ACHN (cell line): ENCODE results near the gene SLC9B2.

Source experiments
- DNase-seq: peaks from one replicate; pipeline ENCODE4 v3.0.0-alpha.2; 2015
- in situ Hi-C: cut with HindIII; loops from 2 replicates; pipeline ENCODE4 v1.10.0; 2017; ENCODE audit warnings: low sequenced_read_pairs, low pct_ligation_motif_present, low pct_unique_long_range_greater_than_20kb

Gene SLC9B2

DNA sequence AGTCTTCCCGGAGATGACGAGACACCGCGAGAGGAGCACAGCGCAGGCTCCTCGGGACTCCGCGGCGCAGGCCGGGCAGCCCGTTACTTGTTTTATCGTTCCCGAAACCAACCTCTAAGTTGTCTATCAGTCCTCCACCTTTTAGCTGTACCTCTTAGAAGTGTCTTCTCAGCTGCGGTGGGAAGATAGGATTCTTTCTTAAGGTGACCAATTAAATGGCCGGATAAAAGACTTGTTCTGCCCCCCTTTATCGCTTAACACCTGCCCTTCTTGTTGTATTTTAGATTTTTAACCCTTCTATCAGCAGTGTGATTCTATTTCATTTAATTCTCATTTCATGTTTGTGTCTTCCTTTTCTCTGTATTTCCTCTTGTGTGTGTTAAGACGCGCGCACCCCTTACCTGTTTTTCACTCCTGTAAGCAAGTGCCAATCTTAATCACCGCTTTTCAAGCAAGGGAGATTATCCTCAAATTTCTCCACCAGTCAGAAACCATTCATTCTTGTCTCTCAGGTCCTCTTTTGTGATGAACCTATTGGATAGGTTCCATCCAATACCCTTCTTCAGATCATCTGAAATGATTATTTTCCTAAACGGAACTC is at the start of gene SLC9B2:
Gene SLC9B2 (minus strand): TSS at position 15 of the 601 bp plus-strand sequence. CDS start 9,211 bp downstream, outside the sequence.
- peak; percentile 63 for DNase-seq
- in situ Hi-C loops, result no loop called here

- DNase-seq, result no peak
- in situ Hi-C loops, result no loop called here
Measured at GRCh38 chr4:103126126-103126525, 49.6 kb upstream of the SLC9B2 start.

GRCh38 chr4:103123114-103123513 is 46.6 kb upstream of the SLC9B2 start:
- no peak for DNase-seq
- in situ Hi-C loops, result no loop called here

- in situ Hi-C loops, result no loop called here
- no peak for DNase-seq
Measured at GRCh38 chr4:103118166-103118565, 41.6 kb upstream of the SLC9B2 start.

DNA sequence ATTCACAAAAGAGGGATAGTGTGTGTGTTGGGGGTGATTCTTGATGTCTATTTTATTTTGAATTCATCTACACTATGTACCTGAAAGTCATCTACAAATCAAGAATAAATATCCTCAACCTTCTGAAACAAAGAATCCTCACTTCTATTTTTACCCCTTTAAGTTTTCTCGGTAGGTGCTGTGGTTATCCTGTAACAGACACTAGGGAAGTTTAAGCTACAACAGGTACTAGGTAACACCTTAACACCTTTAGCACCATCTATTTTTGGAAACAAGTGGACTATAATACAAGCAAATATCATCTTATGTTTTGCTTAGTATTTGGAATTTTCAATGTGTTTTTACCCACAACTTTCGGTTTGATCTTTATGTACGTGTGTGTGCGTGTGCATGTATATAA is 35.0 kb upstream of the SLC9B2 start:
- DNase-seq, result no peak
- in situ Hi-C loops, result no loop called here

GRCh38 chr4:103108542-103108941 is 32.0 kb upstream of the SLC9B2 start:
- in situ Hi-C loops, result no loop called here
- no peak for DNase-seq

DNA sequence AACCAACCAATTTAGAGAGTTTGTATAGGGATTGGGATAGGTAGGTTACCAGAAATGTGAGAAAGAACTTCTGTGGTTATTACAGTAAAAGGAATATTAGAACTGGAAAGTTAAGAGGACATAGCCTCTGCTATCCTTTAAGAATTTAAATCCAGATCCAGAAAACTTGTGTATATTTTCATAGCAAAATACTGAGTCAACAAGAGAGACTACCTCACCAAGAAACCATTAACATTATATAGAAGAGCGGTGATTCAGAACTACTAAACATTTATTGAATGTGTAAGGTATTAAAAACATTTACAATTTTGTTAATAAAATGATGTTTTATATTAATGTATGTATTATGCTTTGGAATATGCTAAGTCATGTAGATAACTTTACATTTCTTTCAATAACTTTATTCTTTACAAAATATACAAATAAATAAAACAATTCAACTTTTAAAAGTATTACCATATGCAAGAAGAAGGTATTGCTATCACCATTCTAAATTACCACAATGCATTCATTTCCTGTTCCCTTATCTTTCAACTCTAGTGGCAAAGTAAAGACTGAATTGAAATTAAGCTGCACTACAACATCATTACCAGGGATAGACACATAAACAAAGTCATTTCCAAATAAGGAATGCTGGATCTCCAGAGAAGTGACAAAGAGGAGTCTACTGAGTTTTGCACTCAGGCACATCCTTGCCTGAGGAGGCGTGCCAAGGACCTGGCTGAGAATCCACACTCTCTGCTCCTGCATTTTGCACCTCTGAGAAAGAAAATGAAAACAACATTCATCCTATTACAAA is 29.2 kb upstream of the SLC9B2 start:
- in situ Hi-C loops, result no loop called here

GRCh38 chr4:103104886-103105285 is 28.3 kb upstream of the SLC9B2 start:
- no peak for DNase-seq
- in situ Hi-C loops, result no loop called here

More for the DNA sequence above, 29.2 kb upstream of the SLC9B2 start:
- DNase-seq, result no peak

DNA sequence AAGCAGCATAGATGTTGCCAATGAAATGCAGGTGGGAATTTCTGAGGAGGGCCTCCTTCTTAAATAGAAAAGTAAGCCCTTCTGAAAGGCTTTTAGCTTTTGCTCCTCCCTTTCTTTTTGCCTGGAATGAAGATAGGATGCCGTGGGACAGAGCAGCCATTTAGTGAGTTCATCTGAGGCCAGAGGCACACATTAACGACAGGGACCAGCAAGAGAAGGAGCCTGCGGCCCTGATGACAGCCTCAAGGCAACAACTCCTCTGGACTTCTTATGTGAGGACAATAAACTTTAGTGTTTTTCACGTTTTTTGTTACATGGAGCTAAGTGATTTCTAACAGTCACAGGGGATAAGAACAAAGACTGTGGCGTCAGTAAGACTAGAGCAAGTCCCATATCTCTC is 24.1 kb upstream of the SLC9B2 start:
- DNase-seq, result no peak
- in situ Hi-C loops, result no loop called here

GRCh38 chr4:103099691-103100392 is 23.3 kb upstream of the SLC9B2 start, which contains the start of gene BDH2:
Gene BDH2 (minus strand): TSS chr4:103099834. CDS start chr4:103096254, 3,580 bp downstream.
- peak; percentile 90 for DNase-seq
- in situ Hi-C loops, result no loop called here

DNA sequence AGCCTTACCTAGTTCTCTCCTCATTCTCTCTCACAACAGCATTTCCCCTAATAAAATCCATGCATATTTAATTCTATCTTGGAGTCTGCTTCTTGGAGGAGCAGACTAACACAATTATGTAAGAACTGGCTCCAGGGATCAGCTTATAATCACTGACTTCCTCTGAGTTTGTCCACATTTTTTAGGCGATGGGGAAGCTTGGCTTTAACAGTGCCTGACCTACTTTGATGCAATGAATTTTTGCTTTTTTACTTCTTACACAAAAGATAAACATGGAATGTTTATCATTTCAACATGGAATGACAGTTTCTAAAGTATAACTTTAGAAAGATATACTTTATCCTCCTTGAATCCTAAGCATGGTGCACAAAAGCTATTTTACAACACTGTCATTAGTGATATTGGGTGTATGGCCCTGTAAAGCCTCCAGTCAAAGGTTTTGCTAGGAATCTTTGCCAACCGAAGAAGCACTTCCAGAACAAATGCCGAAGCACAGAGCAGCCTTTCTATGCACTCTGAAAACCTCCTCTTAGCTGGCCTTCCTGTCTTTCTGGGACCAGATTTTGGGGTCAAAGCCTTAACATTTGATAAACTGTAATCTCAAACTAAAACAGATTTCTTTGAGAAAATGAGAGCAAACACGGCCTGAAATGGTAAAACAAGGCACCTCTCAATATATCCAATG is 22.3 kb upstream of the SLC9B2 start:
- in situ Hi-C loops, result no loop called here
- DNase-seq, result no peak

DNA sequence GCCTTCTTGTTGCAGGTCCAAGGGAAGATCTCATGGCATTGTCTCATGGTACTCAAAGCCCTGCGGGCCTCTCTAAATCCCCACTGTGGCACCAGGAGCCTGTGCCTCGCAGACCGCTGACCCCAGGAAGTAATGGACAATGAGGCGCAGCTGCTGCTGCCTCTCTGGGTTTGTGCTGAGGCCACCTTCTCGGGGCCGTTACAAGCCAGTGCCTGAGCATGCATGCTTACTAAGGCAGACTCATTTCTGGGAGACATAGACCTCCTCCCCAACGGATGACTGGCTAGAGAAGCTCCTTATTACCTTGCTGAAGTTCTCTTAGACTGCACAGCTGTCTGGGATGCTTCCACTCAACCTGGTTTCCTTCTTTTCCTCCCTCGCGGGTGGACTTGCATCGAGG is 21.8 kb upstream of the SLC9B2 start:
- in situ Hi-C loops, result no loop called here
- DNase-seq, result no peak

DNA sequence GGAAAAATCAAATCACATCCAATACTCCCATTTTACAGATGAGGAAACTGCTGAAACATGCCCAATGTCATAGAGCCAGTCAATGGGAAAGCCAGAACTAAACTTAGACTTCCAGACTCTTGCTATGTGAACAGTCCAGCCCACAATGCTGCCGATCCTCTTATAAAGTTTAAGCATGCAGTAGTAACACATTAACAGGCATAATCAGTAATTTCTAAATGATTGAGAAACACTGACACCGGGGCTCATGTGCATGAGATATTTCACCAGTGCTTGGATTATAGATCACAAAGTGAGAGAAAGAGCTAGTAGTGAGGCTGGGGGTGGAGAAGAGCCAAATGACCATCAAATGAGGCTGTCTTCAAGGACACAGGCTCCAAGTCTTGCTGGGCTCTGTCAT is 20.6 kb upstream of the SLC9B2 start:
- no peak for DNase-seq
- in situ Hi-C loops, result no loop called here

GRCh38 chr4:103095080-103095479 is 18.5 kb upstream of the SLC9B2 start:
- in situ Hi-C loops, result no loop called here
- DNase-seq, result no peak

DNA sequence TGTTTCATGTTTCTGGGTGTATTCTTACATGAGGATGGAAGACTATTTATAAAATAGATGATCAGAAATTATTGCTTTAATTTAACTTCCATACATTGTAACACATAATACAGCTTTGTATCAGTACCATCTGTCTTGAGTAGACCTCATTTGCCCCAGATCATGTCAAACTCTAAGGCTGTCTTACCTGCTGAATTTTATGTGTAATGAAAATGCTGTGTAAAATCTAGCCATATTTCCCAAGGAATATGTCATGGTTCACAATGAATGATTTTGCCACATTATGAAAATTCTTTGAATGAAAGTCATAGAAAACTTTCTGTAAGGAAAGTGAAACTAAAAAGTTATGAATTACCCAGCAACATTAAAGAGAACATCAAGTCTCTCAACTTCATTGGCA is 15.7 kb upstream of the SLC9B2 start:
- in situ Hi-C loops, result no loop called here
- no peak for DNase-seq

DNA sequence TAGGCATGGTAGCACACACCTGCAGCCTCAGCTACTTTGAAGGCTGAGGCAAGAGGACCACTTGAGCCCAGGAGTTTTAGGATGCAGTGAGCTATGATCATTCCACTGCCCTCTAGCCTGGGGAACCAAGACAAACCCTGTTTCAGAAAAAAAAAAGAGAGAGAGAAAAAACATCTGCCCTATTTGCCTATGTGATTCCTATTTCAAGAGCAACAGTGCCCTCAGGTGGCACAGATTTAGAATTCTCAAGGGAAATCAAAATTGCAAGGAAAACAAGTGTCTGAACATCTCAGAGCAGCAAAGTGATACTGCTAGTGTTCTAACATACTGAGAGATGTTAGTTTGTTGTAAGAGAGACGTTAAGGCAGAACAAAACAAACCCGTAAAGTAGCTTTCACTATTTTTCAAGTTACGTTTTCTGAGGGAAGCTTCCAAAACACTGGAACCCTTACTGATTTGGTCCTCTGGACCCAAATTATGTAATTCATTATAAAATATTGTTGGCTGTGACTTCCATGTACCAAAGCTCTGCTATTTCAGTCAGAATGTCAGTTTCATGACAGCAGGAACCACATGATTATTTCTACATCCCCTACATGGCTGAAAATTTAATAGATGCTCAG is 15.2 kb upstream of the SLC9B2 start:
- DNase-seq, result peak; percentile 70
- in situ Hi-C loops, result no loop called here

DNA sequence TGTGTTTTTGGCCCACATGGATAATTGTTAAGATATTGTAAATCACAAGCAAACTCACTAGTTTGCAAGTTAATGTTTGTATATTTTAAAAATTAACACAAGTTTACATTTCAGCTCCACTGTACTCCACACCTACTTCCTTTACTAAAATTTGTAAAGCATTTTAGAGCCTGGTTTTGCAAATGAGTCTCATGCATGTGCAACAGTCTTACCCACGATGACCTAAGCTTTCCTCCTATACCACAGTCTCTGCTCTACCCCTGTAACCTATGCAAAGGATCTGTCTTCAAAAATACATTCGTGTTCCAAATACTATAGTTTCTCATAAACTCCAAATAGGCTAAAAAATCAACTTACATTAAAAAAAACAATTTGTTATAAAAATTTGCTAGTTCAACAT is 12.9 kb upstream of the SLC9B2 start:
- no peak for DNase-seq
- in situ Hi-C loops, result no loop called here

DNA sequence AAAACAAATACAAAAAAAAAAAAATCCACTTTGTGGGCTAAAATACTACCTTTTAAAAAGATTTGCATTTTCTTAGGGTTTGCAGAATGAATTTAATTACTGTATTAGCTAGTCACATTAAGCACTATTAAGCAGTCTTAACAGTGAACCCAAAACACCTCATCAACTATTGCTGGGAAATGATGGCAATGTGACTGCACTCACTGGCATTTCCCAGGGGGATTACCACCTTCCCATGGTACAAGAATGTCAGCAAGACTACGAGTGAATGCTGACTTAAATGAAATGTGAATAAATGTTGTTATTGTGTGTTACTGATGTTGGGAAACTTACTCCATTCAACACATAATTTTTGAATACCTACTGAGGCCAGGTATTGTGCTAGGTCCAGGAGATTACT is 10.0 kb upstream of the SLC9B2 start:
- in situ Hi-C loops, result no loop called here
- no peak for DNase-seq
